A204.1 (cell line): ENCODE data around the gene TMOD4.

Experiments used
- FAIRE-seq: peaks from 2 replicates; lab custom pipeline; 2012; peaks lifted over from hg19 to GRCh38; lab: Jason Lieb, UNC

The TMOD4 gene

DNA sequence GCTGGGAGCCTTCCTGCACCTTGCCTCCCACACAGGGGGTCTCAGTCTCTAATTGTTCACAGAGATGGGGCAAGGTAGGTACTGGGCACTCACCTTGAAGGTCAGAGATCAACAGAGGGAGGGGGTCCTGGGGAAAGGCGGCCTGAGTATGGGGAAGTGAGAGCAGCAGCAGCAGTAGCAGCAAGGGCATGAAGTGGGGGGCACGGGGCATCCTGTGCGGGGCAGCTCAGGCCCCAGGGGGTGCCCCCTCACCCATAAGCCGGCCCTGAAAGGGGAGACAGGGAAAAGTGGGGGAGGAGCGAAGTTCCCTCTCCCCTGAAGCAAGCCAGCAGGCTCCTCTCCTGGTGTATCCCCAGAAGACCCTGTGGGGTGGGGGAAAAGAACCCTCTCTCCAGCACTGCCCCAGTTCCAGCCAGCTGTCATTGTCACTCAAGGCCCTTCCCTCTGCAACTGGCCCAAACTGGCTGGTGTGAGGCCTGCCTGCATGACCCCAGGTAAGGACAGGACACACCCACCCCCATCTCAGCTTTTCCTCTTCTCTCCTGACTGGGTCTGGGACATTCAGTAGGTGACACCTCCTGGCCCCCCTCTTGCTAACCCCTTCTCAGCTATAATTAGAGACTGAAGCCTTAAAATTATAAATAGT lies 33.2 kb downstream of the TMOD4 start:
- no peak for FAIRE-seq

DNA sequence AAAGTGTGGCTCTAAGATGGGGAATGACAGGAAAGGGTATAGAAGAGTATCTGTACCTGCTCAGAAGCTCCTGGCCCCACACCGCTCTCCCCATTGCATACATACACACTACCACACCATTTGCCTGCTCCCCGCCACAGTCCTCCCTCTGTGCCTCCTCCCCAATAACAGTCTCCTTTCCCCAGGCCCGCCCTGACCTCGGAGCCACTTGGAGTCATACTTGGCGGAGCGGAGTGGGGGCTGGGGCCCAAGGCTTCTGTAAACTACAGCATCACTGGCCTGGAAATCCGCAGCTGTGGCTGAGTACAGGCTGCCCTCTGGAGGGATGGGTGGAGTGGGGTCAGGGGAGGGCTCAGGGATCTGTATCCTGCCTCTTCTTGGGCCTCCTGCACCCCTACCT lies 38.0 kb downstream of the TMOD4 start:
- no peak for FAIRE-seq

DNA sequence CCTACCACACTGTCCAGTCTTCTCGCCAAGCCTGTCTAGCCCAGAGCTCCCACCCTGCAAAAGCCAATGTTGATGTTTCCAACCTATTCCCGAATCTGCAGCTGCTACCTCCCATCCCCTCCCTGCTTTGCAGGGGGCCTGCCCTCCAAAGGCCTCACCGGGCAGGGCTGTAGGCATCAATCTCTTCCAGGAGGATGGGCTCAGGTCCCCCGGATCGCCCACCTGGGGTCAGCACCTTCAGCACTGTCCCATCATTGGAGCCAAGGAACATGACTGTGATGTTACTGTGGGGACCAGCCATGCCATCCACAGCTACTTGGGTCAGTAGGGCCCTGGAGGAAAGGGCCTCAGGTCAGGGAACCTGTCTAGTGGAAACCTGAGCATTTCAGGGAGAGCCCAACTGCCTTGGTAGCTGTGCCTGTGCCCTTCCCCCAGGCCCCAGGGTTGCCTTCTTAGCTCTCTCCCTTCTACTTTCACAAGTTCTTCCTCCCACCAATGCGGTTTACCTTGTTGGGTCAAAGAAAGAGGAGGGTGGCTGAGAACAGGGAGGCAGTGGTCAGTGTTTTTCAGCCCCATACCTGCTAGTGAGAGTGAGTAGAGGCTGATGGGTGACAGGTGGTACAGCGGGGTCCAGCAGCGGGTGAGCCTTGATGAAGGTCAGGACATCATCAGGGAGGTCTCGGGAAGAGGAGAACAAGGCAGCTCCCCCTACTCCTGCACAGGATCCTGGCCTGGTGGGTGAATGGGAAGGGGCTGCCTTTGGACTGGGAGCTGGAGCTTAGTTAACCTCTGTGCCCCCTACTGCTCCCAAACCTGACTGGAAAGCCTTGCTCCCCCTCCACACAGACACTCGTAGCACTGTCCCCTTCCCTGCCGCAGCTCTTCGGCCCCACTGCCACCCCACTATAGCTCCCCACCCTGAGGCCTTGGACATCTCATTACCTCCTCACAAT lies 40.1 kb downstream of the TMOD4 start:
- no peak for FAIRE-seq

DNA sequence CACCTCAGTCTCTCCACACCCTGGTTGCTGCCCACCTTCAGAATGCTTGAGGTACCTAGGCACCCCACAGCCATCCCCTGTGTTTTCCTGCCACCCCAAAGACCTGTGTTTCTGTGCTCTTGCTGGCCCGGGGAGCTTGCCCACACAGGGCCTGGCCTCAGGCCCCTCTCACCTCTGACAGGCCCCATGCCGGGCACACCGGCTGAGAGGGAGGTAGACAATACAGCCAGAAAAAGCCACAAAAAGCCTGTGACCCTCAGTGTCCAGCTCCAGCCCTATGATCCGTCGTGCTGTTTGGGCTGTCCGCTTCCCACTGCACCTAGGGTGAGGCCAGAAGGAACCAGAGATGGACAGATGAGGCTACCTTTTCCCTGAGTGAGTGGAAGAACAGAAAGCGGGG lies 40.8 kb downstream of the TMOD4 start:
- no peak for FAIRE-seq

DNA sequence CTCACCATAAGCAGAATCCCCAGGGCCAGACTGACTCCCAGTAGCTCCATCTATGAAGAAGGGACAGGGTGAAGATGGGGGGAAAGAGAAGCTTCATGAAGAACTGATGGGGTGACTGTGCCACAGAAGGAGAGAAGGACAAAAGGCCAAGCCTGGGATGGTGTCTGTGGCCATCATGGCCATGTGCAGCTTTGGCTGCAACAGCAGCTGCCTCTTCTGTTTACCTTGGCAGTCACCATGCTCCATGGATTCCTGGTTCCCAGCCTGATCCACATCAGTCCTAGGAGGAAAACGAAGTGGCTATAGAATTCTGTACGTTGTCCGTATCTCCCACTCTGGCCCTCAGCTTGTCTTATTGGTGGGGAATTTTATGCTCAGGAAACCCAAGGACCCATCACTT lies 41.4 kb downstream of the TMOD4 start:
- no peak for FAIRE-seq

DNA sequence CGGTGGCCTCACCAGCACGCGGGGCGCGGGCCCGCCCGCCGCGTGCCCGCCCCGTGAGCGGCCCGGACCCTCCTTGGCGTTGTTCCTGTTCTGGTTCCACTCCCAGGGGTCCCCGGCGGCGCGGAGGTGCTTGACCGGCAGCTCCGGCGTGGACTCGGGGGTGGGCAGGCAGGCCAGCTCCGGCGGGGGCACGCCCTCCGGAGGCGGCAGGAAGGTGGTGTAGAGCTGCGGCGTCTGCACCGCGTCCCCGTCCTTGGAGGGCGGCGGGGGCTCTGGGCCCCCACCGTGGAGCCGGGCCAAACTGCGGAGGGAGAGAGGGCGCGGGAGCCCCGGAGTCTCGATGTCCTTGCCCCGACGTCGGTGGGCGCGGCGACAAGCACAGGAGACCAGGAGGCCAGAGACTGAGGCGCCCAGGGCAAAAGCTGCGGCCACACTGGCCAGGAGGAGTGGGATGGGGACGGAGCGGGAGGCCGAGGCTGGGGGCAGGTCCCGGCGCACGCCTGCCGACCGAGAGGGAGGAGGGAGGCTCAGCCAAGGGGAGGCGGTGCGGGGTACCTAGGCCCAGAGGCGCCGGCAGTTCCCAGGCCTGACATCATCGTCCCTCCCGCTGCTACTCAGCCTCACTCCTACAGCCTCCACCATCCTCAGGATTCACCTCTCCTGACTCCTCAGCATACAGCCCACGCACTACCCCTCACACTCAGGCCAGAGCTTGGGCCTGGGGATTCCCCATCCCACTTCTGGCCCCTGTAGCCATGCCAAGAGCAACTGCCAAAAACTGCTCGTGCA lies 42.6 kb downstream of the TMOD4 start:
- no peak for FAIRE-seq

DNA sequence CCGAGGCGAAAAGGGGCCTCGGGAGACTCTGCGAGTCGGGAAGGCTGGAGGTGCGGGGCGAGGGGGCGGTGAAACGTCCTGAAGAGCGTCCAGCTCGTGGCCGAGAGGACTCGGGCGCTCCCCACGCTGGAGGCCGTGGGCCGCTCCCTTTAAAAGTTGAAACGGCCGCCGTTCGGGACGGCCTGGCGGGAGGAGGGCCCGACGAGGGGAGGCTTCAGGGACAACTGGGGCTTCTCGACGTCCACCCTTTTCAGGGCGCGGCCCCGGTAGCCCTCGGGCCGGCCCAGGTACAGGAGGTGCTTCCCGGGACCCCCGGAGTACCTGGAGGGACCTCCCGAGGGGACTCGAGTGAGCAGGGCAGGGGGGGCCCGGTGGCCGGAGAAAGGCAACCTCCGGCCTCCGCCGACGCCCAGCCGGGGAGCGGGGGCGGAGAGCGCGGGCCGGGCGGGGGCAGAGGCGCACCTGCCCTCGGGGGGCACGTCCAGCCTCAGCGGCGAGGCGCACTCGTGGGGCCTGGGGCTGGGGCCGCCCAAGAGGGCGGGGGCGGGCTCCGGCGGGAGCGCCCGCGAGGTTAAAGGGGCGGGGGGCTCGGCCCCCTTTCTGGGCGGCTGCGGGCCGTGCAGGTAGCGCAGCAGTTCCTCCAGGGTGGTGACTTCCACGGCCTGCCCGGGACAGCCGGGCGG lies 43.3 kb downstream of the TMOD4 start:
- FAIRE-seq: no peak

DNA sequence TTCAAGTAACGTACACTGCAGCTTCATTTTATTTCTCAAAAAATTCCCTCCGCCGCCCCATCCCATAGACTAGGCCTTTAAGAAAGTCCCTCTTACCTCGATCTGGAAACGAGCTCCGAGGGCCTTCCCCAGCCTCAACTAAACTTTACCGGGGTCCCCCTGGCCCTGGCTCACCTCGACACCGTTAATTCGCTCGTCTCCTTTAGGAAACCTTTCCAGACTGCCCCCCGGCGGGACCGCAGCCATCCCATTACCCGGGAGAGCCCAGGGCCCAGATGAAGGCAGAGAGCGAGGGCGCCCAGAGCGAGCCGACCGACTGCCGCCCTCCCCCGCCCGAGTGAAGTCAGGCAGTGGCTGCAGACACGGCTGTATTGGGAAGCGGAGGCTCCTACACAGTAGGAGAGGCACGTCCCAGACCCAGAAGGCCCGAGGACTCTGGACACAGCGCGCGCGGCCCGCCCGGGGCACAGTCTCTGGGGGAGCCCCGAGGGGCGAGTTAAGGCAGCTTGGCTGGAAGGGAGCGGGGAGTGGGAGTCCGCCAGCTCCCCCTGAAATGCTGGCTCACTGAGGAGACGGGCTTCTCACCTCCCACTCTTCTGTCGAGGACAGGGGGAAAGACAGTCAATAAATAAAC lies 44.0 kb downstream of the TMOD4 start:
- no peak for FAIRE-seq

DNA sequence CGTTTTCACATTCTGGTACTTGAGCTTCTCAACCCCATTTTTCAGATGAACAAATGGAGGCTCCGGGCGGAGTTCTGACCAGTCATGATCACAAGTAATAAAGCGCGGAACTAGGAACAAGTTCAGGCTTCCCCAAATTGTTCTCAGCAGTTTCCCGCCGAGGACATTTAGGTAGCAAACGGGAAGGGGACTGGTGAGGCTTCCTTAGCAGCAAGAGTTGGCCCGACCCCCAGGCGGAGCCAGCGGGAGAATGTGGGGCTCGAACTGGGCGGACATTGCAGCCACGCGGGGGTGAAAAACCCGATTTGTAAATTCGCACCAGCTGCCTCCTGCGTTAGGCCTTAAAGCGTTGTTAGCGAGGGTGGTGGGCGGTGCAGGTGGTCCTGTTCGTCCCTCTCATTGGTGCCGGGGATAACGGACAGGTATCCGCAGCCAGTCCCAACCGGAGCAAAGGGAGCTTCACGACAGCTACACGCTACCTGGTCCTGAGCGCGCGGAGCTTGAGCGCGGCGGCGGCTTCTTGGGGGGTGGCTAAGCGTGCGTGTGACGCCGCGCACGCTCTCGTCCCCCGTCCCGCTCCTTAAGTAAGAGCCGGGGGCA lies 44.7 kb downstream of the TMOD4 start:
- FAIRE-seq: no peak

DNA sequence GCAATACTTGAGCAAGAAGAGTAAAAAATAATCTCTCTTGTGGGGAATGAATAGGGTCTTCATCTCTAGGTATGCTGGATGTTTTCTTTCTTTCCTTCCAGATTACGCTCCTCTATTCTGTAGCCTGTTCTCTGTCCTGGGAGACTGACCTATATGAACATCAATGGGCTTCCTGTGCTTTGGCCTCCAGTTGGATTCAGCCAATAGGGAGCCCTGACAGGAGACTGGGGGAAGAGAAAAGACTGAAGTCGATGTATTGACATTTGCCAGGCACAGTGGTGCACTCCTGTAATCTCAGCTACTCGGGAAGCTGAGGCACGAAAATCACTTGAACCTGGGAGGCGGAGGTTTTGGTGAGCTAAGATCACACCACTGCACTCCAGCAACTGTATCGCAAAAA lies 47.0 kb downstream of the TMOD4 start:
- no peak for FAIRE-seq

DNA sequence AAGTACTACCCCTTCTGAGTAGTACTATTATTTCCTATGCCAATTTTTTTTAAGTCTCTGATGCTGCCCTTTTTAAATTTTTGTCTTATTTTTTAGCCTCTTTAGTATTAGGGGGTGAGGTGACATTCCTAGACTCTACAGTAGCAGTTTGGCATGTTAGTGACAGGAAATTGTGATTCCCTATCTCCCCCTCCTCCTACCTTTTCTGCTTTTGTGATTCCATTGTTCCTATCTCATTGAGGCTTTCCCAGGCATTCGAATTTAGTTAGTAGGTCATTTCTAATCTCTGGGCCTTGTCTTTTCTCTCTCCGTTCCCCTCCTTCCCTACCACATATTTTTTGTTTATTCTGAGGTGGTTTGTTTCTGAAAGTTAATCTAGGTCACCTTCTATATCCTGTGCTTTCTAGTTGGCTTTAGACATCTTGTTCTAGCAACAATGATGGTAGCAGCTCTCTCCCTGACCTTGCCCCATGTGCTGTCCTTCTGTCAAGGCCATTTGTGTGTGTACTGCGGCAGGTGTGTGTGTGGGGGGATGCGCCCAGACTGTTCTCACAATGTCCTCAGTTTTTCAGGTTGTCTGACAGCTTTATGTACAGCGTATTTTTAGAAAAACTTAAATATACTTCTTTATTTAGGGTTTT lies 50.9 kb downstream of the TMOD4 start:
- FAIRE-seq: no peak
